IMR-90 (cell line): Measurements from ENCODE around the gene ACHE. TPM values are rescaled to one million over a fixed set of nuclear protein-coding genes. Genes with fewer than 3 reads are reported as not detected.

Source experiments
- ATAC-seq: fragments of 200-7000 bp; cut with Tn5 transposase; 2 replicates; pipeline ENCODE4 v1.9.1; 2020; ENCODE audit warnings: low read depth, mild to moderate bottlenecking, moderate library complexity
- BruUV-seq: library from RNA; stranded (reverse); fragments of 400-500 nt; replicated peaks from 2 replicates; lab custom pipeline; 2021; lab: Mats Ljungman, UMichigan
- CTCF ChIA-PET: fragments of 300-600 bp; formaldehyde crosslinking; extraction: SDS; loops from one replicate; lab custom pipeline; 2021; ENCODE audit warnings: antibody characterized with exemption; lab: Yijun Ruan, JAX
- POLR2A ChIA-PET: fragments of 300-600 bp; sonication (Branson Sonifier 250); formaldehyde crosslinking; loops from one replicate; lab custom pipeline; 2022; ENCODE audit warnings: antibody characterized with exemption; ENCODE audit not compliant: unreplicated experiment; lab: Charles Lee
- DNase-seq: peaks from one replicate; pipeline ENCODE4 v3.0.0; 2013
- H2AFZ ChIP-seq: replicated peaks from 2 replicates; pipeline ENCODE3; 2013; ENCODE audit warnings: low read length, mild to moderate bottlenecking; ENCODE audit not compliant: poor library complexity
- H2AK5ac ChIP-seq: 2 replicates; pipeline ENCODE4 v1.6.1; 2013; ENCODE audit warnings: low read depth, low read length, inconsistent platforms
- H2AK9ac ChIP-seq: replicated peaks from 2 replicates; pipeline ENCODE3; 2013; ENCODE audit warnings: mild to moderate bottlenecking, low read depth, low read length, moderate library complexity; ENCODE audit not compliant: poor library complexity
- H2BK120ac ChIP-seq: 2 replicates; pipeline ENCODE4 v1.6.1; 2013; ENCODE audit warnings: low read depth, low read length, inconsistent platforms
- H2BK15ac ChIP-seq: 3 replicates; pipeline ENCODE4 v1.6.1; 2013; ENCODE audit warnings: low read depth, low read length, inconsistent platforms
- H2BK20ac ChIP-seq: 2 replicates; pipeline ENCODE4 v1.6.1; 2013; ENCODE audit warnings: low read depth, mild to moderate bottlenecking, inconsistent platforms, low read length, moderate library complexity
- H2BK5ac ChIP-seq: 2 replicates; pipeline ENCODE4 v1.6.1; 2013; ENCODE audit warnings: mild to moderate bottlenecking, low read depth, low read length, inconsistent platforms; ENCODE audit not compliant: poor library complexity, severe bottlenecking
- H3K14ac ChIP-seq: replicated peaks from 2 replicates; pipeline ENCODE4 v1.6.1; 2013; ENCODE audit warnings: low read depth, low read length, inconsistent platforms
- H3K18ac ChIP-seq: 2 replicates; pipeline ENCODE4 v1.6.1; 2013; ENCODE audit warnings: low read depth, low read length, control low read depth
- H3K23ac ChIP-seq: 2 replicates; pipeline ENCODE4 v1.6.1; 2013; ENCODE audit warnings: low read depth, low read length, inconsistent platforms
- H3K27ac ChIP-seq: 2 replicates; pipeline ENCODE4 v1.5.1; 2013; ENCODE audit warnings: mild to moderate bottlenecking, control low read depth, low read length; ENCODE audit not compliant: insufficient read depth
- H3K27me3 ChIP-seq: 2 replicates; pipeline ENCODE4 v1.6.1; 2013; ENCODE audit warnings: low read length; ENCODE audit not compliant: control insufficient read depth, insufficient read depth
- H3K36me3 ChIP-seq: 2 replicates; pipeline ENCODE4 v1.6.1; 2013; ENCODE audit warnings: low read length, mixed read lengths; ENCODE audit not compliant: control insufficient read depth, insufficient read depth
- H3K4ac ChIP-seq: 2 replicates; pipeline ENCODE4 v1.6.1; 2013; ENCODE audit warnings: low read depth, low read length, inconsistent platforms
- H3K4me1 ChIP-seq: 2 replicates; pipeline ENCODE4 v1.6.1; 2013; ENCODE audit warnings: low read length, mixed read lengths; ENCODE audit not compliant: control insufficient read depth, insufficient read depth
- H3K4me2 ChIP-seq: 2 replicates; pipeline ENCODE4 v1.6.1; 2013; ENCODE audit warnings: low read depth, mild to moderate bottlenecking, control low read depth, low read length, moderate library complexity
- H3K4me3 ChIP-seq: 2 replicates; pipeline ENCODE4 v1.5.1; 2013; ENCODE audit warnings: low read depth, mild to moderate bottlenecking, control low read depth, low read length, moderate library complexity; ENCODE audit not compliant: insufficient read depth
- H3K56ac ChIP-seq: 2 replicates; pipeline ENCODE4 v1.6.1; 2013; ENCODE audit warnings: low read length, inconsistent platforms; ENCODE audit not compliant: insufficient read depth; ENCODE audit errors: extremely low read depth
- H3K79me1 ChIP-seq, 2 experiments: 2 replicates each; pipeline ENCODE4 v1.6.1; 2013; ENCODE audit warnings: low read length in 2 of 2, inconsistent platforms in 1 of 2, low read depth in 1 of 2
- H3K9ac ChIP-seq: 2 replicates; pipeline ENCODE4 v1.6.1; 2013; ENCODE audit warnings: low read depth, low read length, control low read depth
- H3K9me1 ChIP-seq: 2 replicates; pipeline ENCODE4 v1.6.1; 2013; ENCODE audit warnings: low read length, inconsistent platforms; ENCODE audit not compliant: insufficient read depth
- H3K9me3 ChIP-seq: 2 replicates; pipeline ENCODE4 v1.6.1; 2013; ENCODE audit warnings: low read length; ENCODE audit not compliant: control insufficient read depth, insufficient read depth
- H4K20me1 ChIP-seq: 2 replicates; pipeline ENCODE4 v1.6.1; 2013; ENCODE audit warnings: low read length, inconsistent platforms; ENCODE audit not compliant: insufficient read depth
- H4K5ac ChIP-seq: 2 replicates; pipeline ENCODE4 v1.6.1; 2013; ENCODE audit warnings: mild to moderate bottlenecking, low read depth, low read length, control low read depth
- H4K8ac ChIP-seq, 2 experiments: 2 replicates each; pipeline ENCODE4 v1.6.1; 2013; ENCODE audit warnings: low read depth in 2 of 2, low read length in 2 of 2, control low read depth in 1 of 2, inconsistent platforms in 1 of 2
- H4K91ac ChIP-seq: 2 replicates; pipeline ENCODE4 v1.6.1; 2013; ENCODE audit warnings: low read depth, low read length, inconsistent platforms; ENCODE audit not compliant: insufficient read depth
- BHLHE40 ChIP-seq: fragments of 150-350 bp; IDR thresholded peaks from 2 replicates; pipeline ENCODE4 v1.6.1; 2016; ENCODE audit warnings: mild to moderate bottlenecking, low read depth, low read length
- CEBPB ChIP-seq: IDR thresholded peaks from 2 replicates; pipeline ENCODE4 v1.6.1; 2012; ENCODE audit warnings: low read depth, low read length, improper control_type of control experiment
- CHD1 ChIP-seq: IDR thresholded peaks from 2 replicates; pipeline ENCODE4 v1.6.1; 2012; ENCODE audit warnings: low read depth, low read length, improper control_type of control experiment
- CTCF ChIP-seq: conservative IDR thresholded peaks from 2 replicates; pipeline ENCODE4 v1.5.1; 2012; ENCODE audit warnings: mild to moderate bottlenecking, low read depth, low read length, improper control_type of control experiment
- FOS ChIP-seq: fragments of 150-350 bp; IDR thresholded peaks from 2 replicates; pipeline ENCODE4 v1.6.1; 2016; ENCODE audit warnings: low read depth, low read length
- MAFK ChIP-seq: IDR thresholded peaks from 2 replicates; pipeline ENCODE4 v1.6.1; 2012; ENCODE audit warnings: low read depth, low read length, improper control_type of control experiment
- MAZ ChIP-seq: IDR thresholded peaks from 2 replicates; pipeline ENCODE4 v1.6.1; 2012; ENCODE audit warnings: low read depth, mild to moderate bottlenecking, low read length, improper control_type of control experiment, moderate library complexity, borderline replicate concordance
- MXI1 ChIP-seq: IDR thresholded peaks from 2 replicates; pipeline ENCODE4 v1.6.1; 2012; ENCODE audit warnings: low read depth, mild to moderate bottlenecking, low read length, moderate library complexity, borderline replicate concordance
- NFE2L2 ChIP-seq: fragments of 150-350 bp; IDR thresholded peaks from 2 replicates; pipeline ENCODE4 v1.6.1; 2016; ENCODE audit warnings: low read depth, mild to moderate bottlenecking, low read length
- POLR2A ChIP-seq: IDR thresholded peaks from 2 replicates; pipeline ENCODE4 v1.6.1; 2012; ENCODE audit warnings: mild to moderate bottlenecking, low read depth, low read length
- RAD21 ChIP-seq: IDR thresholded peaks from 2 replicates; pipeline ENCODE4 v1.6.1; 2012; ENCODE audit warnings: low read length, improper control_type of control experiment
- RCOR1 ChIP-seq: IDR thresholded peaks from 2 replicates; pipeline ENCODE4 v1.6.1; 2012; ENCODE audit warnings: mild to moderate bottlenecking, low read length, improper control_type of control experiment; ENCODE audit not compliant: insufficient replicate concordance
- RFX5 ChIP-seq: IDR thresholded peaks from 2 replicates; pipeline ENCODE4 v1.8.0; 2012; ENCODE audit warnings: low read depth, mild to moderate bottlenecking, low read length, moderate library complexity
- SMC3 ChIP-seq: fragments of 150-350 bp; IDR thresholded peaks from 2 replicates; pipeline ENCODE4 v1.6.1; 2016; ENCODE audit warnings: low read depth, mild to moderate bottlenecking, antibody characterized with exemption, low read length, moderate library complexity
- WGBS, 2 experiments: methylation state at CpG; one replicate each; pipeline versions ENCODE4 v1.1.5 to v1.1.7; 2013; ENCODE audit warnings: missing lambda C conversion rate in 2 of 2; ENCODE audit not compliant: insufficient read length in 1 of 2; ENCODE audit errors: extremely low coverage in 2 of 2; 5-methylcytosine and 5-hydroxymethylcytosine counted together
- dilution Hi-C: fragments of 300-500 bp; cut with HindIII; formaldehyde crosslinking; loops from one replicate; pipeline ENCODE4 v1.14.3; 2018; ENCODE audit warnings: low sequenced_read_pairs; ENCODE audit not compliant: unreplicated experiment
- in situ Hi-C: fragments of 300-500 bp; cut with MboI; formaldehyde crosslinking; loops from 3 replicates; pipeline ENCODE4 v1.14.3; 2019; ENCODE audit warnings: low sequenced_read_pairs, inconsistent platforms, mixed read lengths
- intact Hi-C: fragments of 100-400 bp; cut with micrococcal nuclease; formaldehyde crosslinking; loops from 2 replicates; pipeline ENCODE4 v1.10.0; 2022
- polyA plus RNA-seq, 3 experiments: library from polyadenylated mRNA; depleted of rRNA; stranded (reverse); fragments of >200 nt; gene quantifications; 2 replicates each; pipeline ENCODE4 v1.2.3, GENCODE V29; 2012; ENCODE audit warnings: low replicate concordance in 1 of 3
- total RNA-seq: library from RNA; depleted of rRNA; stranded (reverse); fragments of >200 nt; gene quantifications from 2 replicates; pipeline ENCODE4 v1.2.3, GENCODE V29; 2012
- TF ChIP-seq, protein P1 (sequence below): fragments of 150-350 bp; IDR thresholded peaks from 2 replicates; pipeline ENCODE4 v1.6.1; 2017; ENCODE audit warnings: mild to moderate bottlenecking, antibody characterized with exemption, low read length, low read depth
- TF ChIP-seq, protein P2 (sequence below): fragments of 150-350 bp; IDR thresholded peaks from 2 replicates; pipeline ENCODE4 v1.6.1; 2016; ENCODE audit warnings: low read depth, mild to moderate bottlenecking, low read length, moderate library complexity, borderline replicate concordance

Gene ACHE
- total and polyA plus RNA-seq, 2 of the 4 experiments (the other 2 are of a cell fraction) = 0.41 TPM; not detected in 1

GRCh38 chr7:100901921-100902332 is 6.2 kb upstream of the ACHE start:
- H3K56ac ChIP-seq = no peak overlapping the region
- H3K9ac ChIP-seq = no peak overlapping the region
- H3K4me3 ChIP-seq = no peak overlapping the region
- no peak overlapping the region for H3K23ac ChIP-seq
- no peak overlapping the region for H3K4ac ChIP-seq
- no peak for DNase-seq
- H2AK5ac ChIP-seq = no peak overlapping the region
- H3K4me2 ChIP-seq = no peak overlapping the region
- no peaks in the 10 kb centered on the region for H3K9me1 ChIP-seq
- H3K18ac ChIP-seq = no peak overlapping the region
- WGBS, 2 experiments = 100% methylated on average over 1 of the region's 5 CpGs; no CpG with 5 or more reads in 1 of the 2 experiments
- no peak overlapping the region for H3K14ac ChIP-seq
- H2BK15ac ChIP-seq = no peak overlapping the region
- no peak for TF ChIP-seq MXI1
- TF ChIP-seq, protein P1, sequence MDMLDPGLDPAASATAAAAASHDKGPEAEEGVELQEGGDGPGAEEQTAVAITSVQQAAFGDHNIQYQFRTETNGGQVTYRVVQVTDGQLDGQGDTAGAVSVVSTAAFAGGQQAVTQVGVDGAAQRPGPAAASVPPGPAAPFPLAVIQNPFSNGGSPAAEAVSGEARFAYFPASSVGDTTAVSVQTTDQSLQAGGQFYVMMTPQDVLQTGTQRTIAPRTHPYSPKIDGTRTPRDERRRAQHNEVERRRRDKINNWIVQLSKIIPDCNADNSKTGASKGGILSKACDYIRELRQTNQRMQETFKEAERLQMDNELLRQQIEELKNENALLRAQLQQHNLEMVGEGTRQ = no peak
- TF ChIP-seq RAD21 = no peak
- TF ChIP-seq MAZ = no peak
- TF ChIP-seq FOS = no peak
- TF ChIP-seq SMC3 = no peak
- TF ChIP-seq BHLHE40 = no peak
- TF ChIP-seq, protein P2, sequence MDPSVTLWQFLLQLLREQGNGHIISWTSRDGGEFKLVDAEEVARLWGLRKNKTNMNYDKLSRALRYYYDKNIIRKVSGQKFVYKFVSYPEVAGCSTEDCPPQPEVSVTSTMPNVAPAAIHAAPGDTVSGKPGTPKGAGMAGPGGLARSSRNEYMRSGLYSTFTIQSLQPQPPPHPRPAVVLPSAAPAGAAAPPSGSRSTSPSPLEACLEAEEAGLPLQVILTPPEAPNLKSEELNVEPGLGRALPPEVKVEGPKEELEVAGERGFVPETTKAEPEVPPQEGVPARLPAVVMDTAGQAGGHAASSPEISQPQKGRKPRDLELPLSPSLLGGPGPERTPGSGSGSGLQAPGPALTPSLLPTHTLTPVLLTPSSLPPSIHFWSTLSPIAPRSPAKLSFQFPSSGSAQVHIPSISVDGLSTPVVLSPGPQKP = no peak
- TF ChIP-seq CEBPB = no peak
- no peak for TF ChIP-seq POLR2A
- no peak for TF ChIP-seq CHD1
- no peak for TF ChIP-seq RCOR1
- TF ChIP-seq NFE2L2 = no peak
- no peak for TF ChIP-seq RFX5
- TF ChIP-seq CTCF = no peak
- no peak for TF ChIP-seq MAFK
- no peaks in the 10 kb centered on the region for H3K4me1 ChIP-seq
- in situ Hi-C loops (no loop called here), intact Hi-C loops (no loop called here), dilution Hi-C loops (no loop called here)
- no peak overlapping the region for H2AFZ ChIP-seq
- H2BK120ac ChIP-seq = no peak overlapping the region
- H4K20me1 ChIP-seq = no peaks in the 10 kb centered on the region
- no peaks in the 10 kb centered on the region for H3K79me1 ChIP-seq
- no peak overlapping the region for H2AK9ac ChIP-seq
- H3K36me3 ChIP-seq = no peaks in the 10 kb centered on the region
- H4K8ac ChIP-seq = no peak overlapping the region
- POLR2A ChIA-PET = no interaction called here
- no peak overlapping the region for H2BK5ac ChIP-seq
- no peak overlapping the region for H3K27ac ChIP-seq
- BruUV-seq = no TSS peak
- no peak overlapping the region for H4K91ac ChIP-seq
- peaks cover 3% of the 10 kb centered on the region; the same call in 1 of the 2 replicates for H3K9me3 ChIP-seq
- no peak for ATAC-seq
- H2BK20ac ChIP-seq = no peak overlapping the region
- CTCF ChIA-PET = no interaction called here
- no peak overlapping the region for H4K5ac ChIP-seq
- peaks cover 26% of the 10 kb centered on the region for H3K27me3 ChIP-seq
